ENCODE results near the gene SEMA5A. TPM values are rescaled to one million over a fixed set of nuclear protein-coding genes. Genes with fewer than 3 reads are reported as not detected.

SEMA5A gene
- polyA plus RNA-seq, 1 experiment, result 98.4 TPM

- Histone ChIP-seq H3K4me3 (ENCODE audit: low read depth, low read length) (no peak overlapping the region), H3K36me3 (ENCODE audit: control insufficient read depth, insufficient read depth, low read length) (peaks cover 7% of the 10 kb centered on the region), H3K27me3 (ENCODE audit: control insufficient read depth, insufficient read depth, low read length) (no peaks in the 10 kb centered on the region)
- DNase-seq (ENCODE audit: low read depth), result no peak
- POLR2A ChIA-PET, result no interaction called here
- TF ChIP-seq CTCF (IDR thresholded peaks at IDR 0.05; ENCODE audit: insufficient read depth, low read depth, low read length), result no peak
- CTCF ChIA-PET, result no interaction called here
Observed at GRCh38 chr5:9374025-9374424, 171.8 kb downstream of the SEMA5A start.

- no peak for TF ChIP-seq CTCF (IDR thresholded peaks at IDR 0.05; ENCODE audit: insufficient read depth, low read depth, low read length)
- POLR2A ChIA-PET, result no interaction called here
- Histone ChIP-seq H3K27me3 (ENCODE audit: control insufficient read depth, insufficient read depth, low read length) (no peaks in the 10 kb centered on the region), H3K36me3 (ENCODE audit: control insufficient read depth, insufficient read depth, low read length) (peaks cover 7% of the 10 kb centered on the region), H3K4me3 (ENCODE audit: low read depth, low read length) (no peak overlapping the region)
- CTCF ChIA-PET, result no interaction called here
- DNase-seq (ENCODE audit: low read depth), result no peak
Observed at GRCh38 chr5:9373571-9373970, 172.3 kb downstream of the SEMA5A start.

GRCh38 chr5:9370256-9370655 lies 175.6 kb downstream of the SEMA5A start:
- ChIA-PET POLR2A (no interaction called here), CTCF (no interaction called here)
- Histone ChIP-seq H3K4me3 (ENCODE audit: low read depth, low read length) (no peak overlapping the region), H3K36me3 (ENCODE audit: control insufficient read depth, insufficient read depth, low read length) (peaks cover 5% of the 10 kb centered on the region), H3K27me3 (ENCODE audit: control insufficient read depth, insufficient read depth, low read length) (no peaks in the 10 kb centered on the region)
- no peak for DNase-seq (ENCODE audit: low read depth)
- TF ChIP-seq CTCF (IDR thresholded peaks at IDR 0.05; ENCODE audit: insufficient read depth, low read depth, low read length), result no peak

- DNase-seq (ENCODE audit: low read depth), result no peak
- ChIA-PET CTCF (interaction anchor here (2.2 kb wide), 1 partner anchor 179 kb away, joined by 6 read pairs; no protein-coding TSS in a partner anchor), POLR2A (no interaction called here)
- no peak overlapping the region for H3K4me3 ChIP-seq (ENCODE audit: low read depth, low read length)
- no peak for TF ChIP-seq CTCF (IDR thresholded peaks at IDR 0.05; ENCODE audit: insufficient read depth, low read depth, low read length)
- H3K36me3 ChIP-seq (ENCODE audit: control insufficient read depth, insufficient read depth, low read length), result no peaks in the 10 kb centered on the region
- no peaks in the 10 kb centered on the region for H3K27me3 ChIP-seq (ENCODE audit: control insufficient read depth, insufficient read depth, low read length)
Observed at GRCh38 chr5:9365512-9365911, 180.4 kb downstream of the SEMA5A start.

GRCh38 chr5:9363449-9363848 lies 182.4 kb downstream of the SEMA5A start:
- ChIA-PET CTCF (interaction anchor here (0.6 to 2.2 kb wide), 5 partner anchors 9 to 181 kb away, joined by 3 to 6 read pairs (median 5); no protein-coding TSS in a partner anchor), POLR2A (no interaction called here)
- Histone ChIP-seq H3K27me3 (ENCODE audit: control insufficient read depth, insufficient read depth, low read length) (no peaks in the 10 kb centered on the region), H3K36me3 (ENCODE audit: control insufficient read depth, insufficient read depth, low read length) (no peaks in the 10 kb centered on the region), H3K4me3 (ENCODE audit: low read depth, low read length) (no peak overlapping the region)
- DNase-seq (ENCODE audit: low read depth), result no peak
- TF ChIP-seq CTCF (IDR thresholded peaks at IDR 0.05; ENCODE audit: insufficient read depth, low read depth, low read length), result no peak

All from BJ (cell line).